T-helper 9 cell (primary cell): ENCODE data around the gene MVB12B.
"Not testable (repeated sequence)": the region's sequence is repeated elsewhere in the genome, so short reads cannot be mapped to it uniquely, and the experiment has no call there.

Source experiments
- DNase-seq: peaks from one replicate; pipeline ENCODE4 v3.0.0-alpha.2; 2020

The MVB12B gene

DNA sequence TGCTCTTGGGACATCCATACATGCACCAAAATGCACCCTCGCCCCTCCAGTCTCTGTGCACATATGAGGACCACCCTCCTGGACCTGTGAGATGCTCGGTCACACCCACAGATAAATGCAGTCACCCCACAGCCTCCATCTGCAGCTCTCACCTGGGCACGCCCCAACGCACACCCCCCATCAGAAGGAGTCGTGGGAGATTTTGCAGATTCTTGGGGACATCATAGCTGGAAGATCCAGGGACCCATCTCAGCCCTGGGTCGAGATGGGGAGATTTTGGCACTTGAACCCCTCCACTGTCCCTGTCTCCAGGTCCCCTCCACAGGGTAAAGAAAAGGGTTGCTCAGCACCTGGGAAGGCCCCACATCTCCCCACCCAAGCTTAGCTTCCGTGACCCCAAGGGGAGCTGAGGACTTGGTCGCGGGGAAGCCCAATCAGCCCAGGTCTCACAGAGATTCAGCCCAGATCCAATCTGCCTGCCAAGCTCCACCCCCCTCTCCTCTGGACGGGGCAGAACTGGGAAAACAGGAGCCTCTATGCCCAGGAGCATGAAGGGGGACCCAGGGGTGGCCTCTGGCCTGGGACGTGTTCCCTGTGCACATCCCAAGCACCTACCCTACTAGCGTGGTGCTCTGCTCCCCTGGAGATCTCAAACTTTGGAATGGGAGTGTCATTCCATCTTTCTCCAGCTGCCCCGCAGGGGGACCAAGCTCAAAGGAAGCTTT, 197.9 kb downstream of the MVB12B start:
- no peak for DNase-seq

DNA sequence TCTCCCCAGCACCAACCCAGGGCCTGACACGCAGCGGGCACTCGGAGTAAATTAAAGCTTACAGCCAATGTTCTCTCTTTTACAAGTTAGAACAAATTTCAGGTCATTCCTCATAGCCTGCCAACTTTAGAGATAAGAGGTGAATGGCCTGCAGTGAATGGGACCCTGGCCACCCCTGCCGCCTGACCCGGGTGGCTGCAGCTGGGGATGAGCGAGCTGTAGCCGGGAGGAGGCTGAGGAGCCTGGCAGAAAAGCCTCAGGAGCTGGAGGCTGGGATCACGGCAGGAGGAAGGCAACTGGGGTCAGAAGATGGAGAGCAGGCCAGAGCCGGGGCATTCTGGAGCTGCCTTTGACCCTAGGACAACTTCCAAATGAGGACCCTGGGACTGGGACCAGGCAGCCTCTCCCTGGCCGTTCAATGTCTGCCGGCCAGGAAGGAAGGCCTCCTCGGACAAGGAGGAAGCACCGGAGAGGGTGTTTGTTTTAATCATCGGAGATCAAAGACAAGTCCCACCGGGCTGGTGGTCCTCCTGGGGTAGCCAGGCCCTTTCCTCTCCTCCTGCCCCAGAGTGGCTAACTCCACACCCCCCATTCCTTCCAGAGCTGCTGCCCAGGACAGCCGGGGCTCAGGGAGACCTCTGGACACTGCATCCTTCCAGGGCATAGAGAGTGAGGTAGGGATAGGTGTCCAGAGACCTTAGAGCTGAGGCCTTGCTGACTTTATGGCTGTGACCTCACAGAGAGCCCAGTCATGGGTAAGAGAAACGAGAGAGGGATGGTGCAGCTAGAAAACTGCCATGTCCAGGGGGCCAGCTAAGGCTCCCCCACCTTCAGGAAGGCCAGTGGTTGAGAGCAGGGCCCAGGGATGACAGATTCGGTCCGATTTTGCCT, 199.8 kb downstream of the MVB12B start:
- no peak for DNase-seq

GRCh38 chr9:126527109-126527825, 200.6 kb downstream of the MVB12B start:
- DNase-seq, result no peak

- DNase-seq, result no peak
These were observed 201.5 kb downstream of the MVB12B start for GRCh38 chr9:126528111-126528510.

GRCh38 chr9:126528915-126529314, 202.3 kb downstream of the MVB12B start:
- DNase-seq, result no peak

- DNase-seq, result no peak
These were observed 204.5 kb downstream of the MVB12B start for GRCh38 chr9:126531035-126531571.

DNA sequence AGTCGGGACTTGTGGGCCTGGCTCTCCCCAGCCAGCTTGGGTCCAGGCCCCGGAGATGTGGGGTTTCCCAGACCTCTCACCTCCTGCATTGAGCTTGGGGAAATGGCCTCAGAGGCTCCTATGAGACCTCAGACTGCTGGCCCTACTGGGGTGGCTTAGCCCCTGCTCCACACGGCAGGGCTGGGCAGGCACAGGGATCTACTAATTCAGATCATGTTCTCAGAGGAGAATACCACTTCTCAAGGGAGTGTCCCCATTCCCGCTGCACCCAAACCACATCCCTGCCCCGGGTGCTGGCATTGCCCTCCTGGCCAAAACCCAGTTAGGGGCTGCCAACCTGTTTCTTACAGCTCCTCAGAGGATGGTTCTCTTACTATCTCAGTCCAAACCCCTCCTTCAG, 205.0 kb downstream of the MVB12B start:
- no peak for DNase-seq

GRCh38 chr9:126532019-126532462, 205.4 kb downstream of the MVB12B start:
- no peak for DNase-seq

DNA sequence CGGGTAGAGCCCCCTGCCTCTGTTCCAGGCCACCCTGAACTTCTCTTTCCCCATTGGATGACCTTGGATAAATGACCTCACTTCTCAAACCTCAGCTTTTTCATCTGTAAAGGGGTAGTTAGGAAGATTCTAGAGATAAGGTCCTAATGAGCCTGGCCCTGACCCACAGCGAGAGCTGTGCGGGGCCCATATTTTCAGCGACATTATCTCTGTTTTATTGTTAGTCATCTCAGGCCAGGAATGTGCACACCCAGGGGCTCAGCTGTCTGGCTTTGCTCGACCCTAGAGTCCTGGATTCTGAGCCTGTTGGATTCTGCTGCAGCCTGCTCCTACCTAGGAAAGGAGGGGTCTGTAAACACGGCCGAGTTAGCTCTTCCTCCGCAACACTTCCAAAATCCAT, 205.9 kb downstream of the MVB12B start:
- no peak for DNase-seq

DNA sequence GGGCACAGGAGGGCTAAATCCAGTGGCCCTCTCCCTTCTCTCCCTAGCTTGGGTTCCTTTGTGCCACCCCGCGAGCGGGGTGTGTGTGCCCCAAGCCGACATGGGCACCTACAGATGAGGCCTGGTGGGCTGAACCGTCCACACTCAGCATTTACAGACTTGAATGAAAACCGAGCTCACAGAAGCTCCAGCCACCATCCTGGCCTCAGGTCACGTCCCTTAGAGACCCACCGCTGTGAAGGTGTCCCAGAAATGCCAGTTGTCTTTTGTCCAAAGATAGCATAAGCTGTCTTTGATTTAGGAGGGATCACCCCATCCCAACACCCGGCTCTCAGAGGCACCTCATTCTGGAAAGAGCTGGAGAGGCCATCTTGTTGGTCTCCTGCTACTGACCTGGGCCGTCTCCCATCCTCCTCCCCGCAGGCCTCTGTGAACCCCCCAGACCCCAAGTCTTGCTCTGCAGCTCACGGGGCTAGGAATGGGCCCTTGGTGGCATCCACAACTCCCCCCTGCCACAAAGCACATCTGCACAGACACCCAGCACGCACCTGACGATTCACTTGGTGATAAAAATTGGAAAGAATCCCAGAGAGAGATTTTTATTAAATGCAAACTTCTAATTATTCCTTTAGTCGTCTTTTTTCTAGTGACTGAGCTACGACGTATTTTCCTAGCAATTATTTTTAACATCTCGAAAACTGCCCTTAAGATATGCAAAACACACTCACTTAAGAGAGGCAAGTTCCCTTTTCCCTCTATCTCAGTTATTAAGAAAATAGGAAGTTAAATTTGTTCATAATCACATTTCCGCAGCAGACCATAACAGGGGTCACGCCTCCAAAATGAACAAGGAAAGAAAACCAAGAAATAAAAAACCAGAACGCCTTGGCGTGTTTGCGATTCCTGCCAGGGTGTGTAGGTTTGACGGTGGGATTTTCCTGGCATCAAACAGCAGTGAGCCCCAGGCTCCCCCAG, 206.6 kb downstream of the MVB12B start:
- no peak for DNase-seq

GRCh38 chr9:126533926-126534310, 207.3 kb downstream of the MVB12B start:
- DNase-seq, result no peak

DNA sequence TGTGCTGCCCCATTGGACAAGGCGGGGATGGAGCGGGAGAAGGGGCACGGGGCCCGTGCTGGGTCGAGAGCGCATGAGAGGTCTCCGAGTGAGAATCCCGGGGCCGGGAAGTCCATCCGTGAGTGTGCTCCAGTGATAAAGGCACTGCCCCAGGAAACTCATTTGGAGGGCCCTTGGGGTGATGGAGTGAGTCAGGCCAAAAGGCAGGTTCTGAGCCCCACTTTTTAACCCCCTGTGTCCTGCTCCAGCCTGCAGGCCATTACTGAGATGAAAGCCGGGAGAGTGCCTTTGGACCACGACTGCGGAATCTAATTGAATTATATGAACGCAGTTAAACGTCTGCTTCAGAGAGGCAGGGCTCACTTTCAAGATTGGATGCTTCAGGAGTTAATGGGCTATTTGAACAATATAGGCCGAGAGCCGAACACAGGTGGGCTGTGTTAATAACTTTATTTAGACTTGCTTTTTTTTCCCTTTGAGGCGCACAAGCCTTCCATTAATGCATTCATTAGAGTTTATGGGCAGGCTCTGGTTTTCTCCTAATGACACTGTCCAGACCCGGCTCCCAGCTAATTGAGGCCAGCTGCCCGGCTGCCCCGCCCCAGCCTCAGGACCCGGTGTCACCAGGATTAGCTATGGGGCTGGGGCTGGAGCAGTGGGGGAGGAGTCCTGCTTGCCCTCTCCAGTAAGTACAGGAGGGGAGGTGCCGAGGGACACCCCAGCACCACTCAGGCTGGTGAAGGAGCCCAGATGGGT, 208.0 kb downstream of the MVB12B start:
- DNase-seq, result no peak

- no peak for DNase-seq
These were observed 209.5 kb downstream of the MVB12B start for GRCh38 chr9:126536131-126536530.

DNA sequence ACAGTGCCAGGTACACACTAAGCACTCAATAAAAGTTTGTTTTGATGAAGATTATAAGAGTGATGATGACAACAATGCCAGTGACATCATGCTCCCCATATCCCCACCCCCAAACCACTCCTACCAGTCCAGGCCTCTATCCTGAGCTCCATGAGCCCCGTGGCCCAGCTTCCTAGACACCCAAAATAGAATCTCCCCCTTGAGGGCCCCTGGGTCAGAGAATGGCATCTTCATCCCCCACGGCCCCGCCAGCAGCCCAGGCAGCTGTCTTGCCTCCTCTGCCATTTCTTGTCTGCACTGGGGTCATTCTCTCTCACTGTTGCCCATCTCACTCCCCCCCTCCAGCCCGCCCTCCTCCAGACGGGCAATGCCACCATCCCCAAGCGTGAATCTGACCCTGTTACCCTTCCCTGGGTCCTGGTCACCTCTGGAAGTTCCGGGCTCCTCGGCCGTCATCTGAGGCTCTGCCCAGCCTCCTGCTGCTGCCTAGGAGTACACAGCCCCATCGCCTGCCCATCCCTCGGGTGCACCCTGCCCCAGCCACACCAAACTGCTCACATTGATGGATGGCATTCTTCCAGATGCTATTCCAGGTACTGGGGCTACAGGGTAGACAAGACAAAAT, 210.3 kb downstream of the MVB12B start:
- no peak for DNase-seq

DNA sequence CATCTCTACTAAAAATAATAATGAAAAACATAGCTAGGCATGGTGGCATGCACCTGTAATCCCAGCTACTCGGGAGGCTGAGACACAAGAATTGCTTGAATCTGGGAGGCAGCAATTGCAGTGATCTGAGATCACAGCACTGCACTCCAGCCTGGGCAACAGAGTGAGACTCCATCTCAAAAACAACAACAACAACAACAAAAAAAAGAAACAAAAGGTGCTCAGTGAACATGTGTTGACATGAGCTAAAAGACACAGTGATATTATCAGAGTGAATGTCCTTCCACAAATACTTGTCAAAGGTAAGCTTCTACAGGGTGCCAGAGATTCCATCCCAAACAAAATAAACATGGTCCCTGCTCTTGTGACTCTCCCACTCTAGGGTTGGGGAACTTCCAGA, 211.9 kb downstream of the MVB12B start:
- no peak for DNase-seq

- not testable (repeated sequence) for DNase-seq
These were observed 213.8 kb downstream of the MVB12B start for GRCh38 chr9:126540398-126540797.

DNA sequence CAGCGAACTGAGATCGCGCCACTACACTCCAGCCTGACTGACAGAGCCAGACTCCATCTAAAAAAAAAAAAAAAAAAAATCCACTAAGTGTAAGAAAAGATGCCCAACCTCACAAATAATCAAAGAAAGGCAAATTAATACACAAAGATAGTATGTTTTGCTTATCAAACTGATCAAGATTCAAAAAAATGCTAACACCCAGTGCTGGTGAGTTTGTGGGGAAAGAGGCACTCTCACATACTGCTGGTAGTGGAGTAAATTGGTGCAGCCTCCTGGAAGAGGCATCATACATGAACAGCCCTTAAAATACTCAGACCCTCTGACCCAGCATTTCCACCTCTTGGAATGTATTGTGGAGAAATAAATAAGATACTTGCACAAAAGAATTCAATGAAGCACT, 216.9 kb downstream of the MVB12B start:
- no peak for DNase-seq

DNA sequence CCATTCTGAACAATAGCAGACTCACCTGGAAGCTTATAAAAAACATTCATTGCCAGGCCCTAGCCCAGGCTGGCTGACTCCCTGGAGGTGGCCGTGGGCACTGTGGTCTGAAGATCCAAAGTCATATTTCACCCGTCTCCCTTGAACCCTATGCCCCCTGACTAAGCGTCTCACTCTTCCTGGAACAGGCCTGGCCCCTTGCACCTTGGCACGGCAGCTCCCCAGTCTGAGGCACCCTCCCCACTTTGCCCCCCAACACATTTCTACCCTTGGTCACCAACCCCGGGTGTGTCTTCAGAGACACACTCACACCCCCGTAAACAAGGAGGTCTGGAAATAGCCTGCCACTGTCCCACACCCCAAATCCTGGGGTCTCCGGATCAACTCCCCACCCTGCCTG, 218.5 kb downstream of the MVB12B start:
- DNase-seq, result no peak

GRCh38 chr9:126546036-126546435, 219.4 kb downstream of the MVB12B start:
- DNase-seq, result no peak

- DNase-seq, result no peak
These were observed 221.7 kb downstream of the MVB12B start for GRCh38 chr9:126548312-126548711.
